CD4-positive, CD25-positive, alpha-beta regulatory T cell (primary cell): ENCODE data around the gene PRKG1. TPM values are rescaled to one million over a fixed set of nuclear protein-coding genes. Genes with fewer than 3 reads are reported as not detected.

ENCODE experiments used
- ATAC-seq, 2 donors: fragments of 150-1000 bp; cut with Tn5 transposase; one replicate each; pipeline ENCODE4 v1.10.0; 2021; ENCODE audit warnings: low read depth in 2 of 2, moderate number of reproducible peaks in 2 of 2, moderate library complexity in 1 of 2
- DNase-seq, 3 donors: peaks; one replicate each; pipeline versions ENCODE4 v3.0.0 to v3.0.0-alpha.2; 2012 to 2022; ENCODE audit warnings: mixed read lengths in 1 of 3
- H3K27ac ChIP-seq: one replicate; pipeline ENCODE4 v1.7.0; 2013; ENCODE audit warnings: mild to moderate bottlenecking, low read length; ENCODE audit not compliant: insufficient read depth, poor library complexity, severe bottlenecking
- H3K27me3 ChIP-seq: one replicate; pipeline ENCODE4 v1.7.0; 2013; ENCODE audit warnings: low read length; ENCODE audit not compliant: control insufficient read depth, insufficient read depth
- H3K36me3 ChIP-seq: one replicate; pipeline ENCODE4 v1.7.0; 2013; ENCODE audit warnings: mild to moderate bottlenecking, low read length, moderate library complexity; ENCODE audit not compliant: control insufficient read depth, insufficient read depth
- H3K4me1 ChIP-seq: 2 replicates; pipeline ENCODE4 v1.7.0; 2013; ENCODE audit warnings: mild to moderate bottlenecking, low read length; ENCODE audit not compliant: insufficient read depth, control insufficient read depth, poor library complexity, severe bottlenecking
- H3K4me3 ChIP-seq: one replicate; pipeline ENCODE4 v1.7.0; 2013; ENCODE audit warnings: low read depth, mild to moderate bottlenecking, low read length, moderate library complexity
- H3K9me3 ChIP-seq, 2 experiments: 1 replicate in 1 of 2; 2 replicates in 1 of 2; pipeline ENCODE4 v1.7.0; 2013; ENCODE audit warnings: low read length in 2 of 2, mild to moderate bottlenecking in 1 of 2, moderate library complexity in 1 of 2; ENCODE audit not compliant: control insufficient read depth in 2 of 2
- H3K27ac Mint-ChIP-seq, 3 donors: one replicate each; pipeline ENCODE4 v1.8.0; 2020 to 2022; ENCODE audit warnings: mild to moderate bottlenecking in 3 of 3, mixed read lengths in 3 of 3, moderate library complexity in 2 of 3
- H3K27me3 Mint-ChIP-seq: one replicate; pipeline ENCODE4 v1.8.0; 2022; ENCODE audit warnings: mild to moderate bottlenecking, mixed read lengths
- H3K36me3 Mint-ChIP-seq: one replicate; pipeline ENCODE4 v1.8.0; 2020; ENCODE audit warnings: mixed read lengths
- H3K4me1 Mint-ChIP-seq, 4 donors: one replicate each; pipeline ENCODE4 v1.8.0; 2020 to 2022; ENCODE audit warnings: mixed read lengths in 4 of 4, mild to moderate bottlenecking in 1 of 4
- H3K4me3 Mint-ChIP-seq, 4 donors: one replicate each; pipeline ENCODE4 v1.8.0; 2020 to 2022; ENCODE audit warnings: mild to moderate bottlenecking in 4 of 4, mixed read lengths in 4 of 4, moderate library complexity in 3 of 4
- H3K9me3 Mint-ChIP-seq, 7 donors: one replicate each; pipeline ENCODE4 v1.8.0; 2020 to 2022; ENCODE audit warnings: mixed read lengths in 7 of 7, mild to moderate bottlenecking in 3 of 7, moderate library complexity in 2 of 7
- polyA plus RNA-seq, 4 donors: library from polyadenylated mRNA; unstranded; fragments of 300-500 nt; fragmentation: Illumina TruSeq; gene quantifications; one replicate each; pipeline ENCODE4 v1.2.3, GENCODE V29; 2021
- total RNA-seq: library from RNA; stranded (reverse); gene quantifications from one replicate; pipeline ENCODE4 v1.2.3, GENCODE V29; 2022

Gene PRKG1
- total and polyA plus RNA-seq, 5 donors from 2014 or later, result 0.30 TPM; not detected in 4

DNA sequence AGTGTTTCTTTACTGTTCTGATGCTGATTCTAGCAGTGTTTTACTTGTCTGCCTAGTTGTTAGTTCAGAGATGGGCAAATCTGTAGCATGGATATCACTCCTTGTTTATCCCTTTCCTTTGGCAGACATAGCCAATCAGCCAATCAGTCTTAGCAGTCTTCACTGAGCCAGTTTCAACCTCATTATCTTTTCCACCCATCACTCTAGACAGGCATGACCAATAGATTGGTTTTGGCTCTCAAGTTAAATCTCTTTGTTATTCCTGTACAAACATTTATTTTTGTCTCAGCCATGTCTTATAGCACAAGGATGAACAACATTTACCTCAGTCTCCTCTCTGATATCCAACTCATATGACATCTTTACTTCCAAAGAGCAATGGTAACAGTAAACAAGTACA lies 109.5 kb downstream of the PRKG1 start:
- Histone ChIP-seq H3K9me3 (no peaks in the 10 kb centered on the region), H3K4me3 (no peak overlapping the region), H3K36me3 (no peaks in the 10 kb centered on the region), H3K27ac (no peak overlapping the region), H3K27me3 (no peaks in the 10 kb centered on the region), H3K4me1 (no peaks in the 10 kb centered on the region)
- Mint-ChIP-seq H3K27ac (no peak overlapping the region), H3K4me1 (no peaks in the 10 kb centered on the region), H3K9me3 (no peaks in the 10 kb centered on the region), H3K36me3 (no peaks in the 10 kb centered on the region), H3K4me3 (no peak overlapping the region), H3K27me3 (no peaks in the 10 kb centered on the region)
- ATAC-seq, result no peak
- DNase-seq, result no peak

DNA sequence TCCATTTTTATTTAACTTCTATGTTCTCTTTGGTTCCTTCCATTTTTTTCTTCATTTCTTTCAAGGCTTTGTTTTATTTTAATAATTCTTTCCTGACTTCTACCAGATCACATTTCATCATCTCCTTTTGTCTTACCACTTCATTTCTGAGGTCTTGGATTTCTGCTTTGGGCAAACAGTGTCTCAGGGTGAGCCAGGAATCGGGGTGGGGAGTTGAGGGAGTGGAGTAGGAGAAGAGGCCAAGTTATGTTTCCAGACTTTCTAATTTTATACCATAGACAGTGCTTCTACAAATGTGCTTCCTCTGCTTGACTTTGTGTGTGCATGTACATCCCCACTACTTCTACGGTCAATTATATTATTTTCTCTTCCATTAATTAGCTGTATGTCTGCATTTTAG lies 112.1 kb downstream of the PRKG1 start:
- no peak overlapping the region for H3K4me3 Mint-ChIP-seq
- no peak overlapping the region for H3K27ac Mint-ChIP-seq
- H3K27ac ChIP-seq, result no peak overlapping the region
- no peaks in the 10 kb centered on the region for H3K36me3 ChIP-seq
- no peak for ATAC-seq
- no peak for DNase-seq
- no peaks in the 10 kb centered on the region for H3K4me1 Mint-ChIP-seq
- no peaks in the 10 kb centered on the region for H3K27me3 ChIP-seq
- H3K4me3 ChIP-seq, result no peak overlapping the region
- no peaks in the 10 kb centered on the region for H3K9me3 Mint-ChIP-seq
- no peaks in the 10 kb centered on the region for H3K4me1 ChIP-seq
- H3K9me3 ChIP-seq, result no peaks in the 10 kb centered on the region
- no peaks in the 10 kb centered on the region for H3K36me3 Mint-ChIP-seq
- H3K27me3 Mint-ChIP-seq, result no peaks in the 10 kb centered on the region

DNA sequence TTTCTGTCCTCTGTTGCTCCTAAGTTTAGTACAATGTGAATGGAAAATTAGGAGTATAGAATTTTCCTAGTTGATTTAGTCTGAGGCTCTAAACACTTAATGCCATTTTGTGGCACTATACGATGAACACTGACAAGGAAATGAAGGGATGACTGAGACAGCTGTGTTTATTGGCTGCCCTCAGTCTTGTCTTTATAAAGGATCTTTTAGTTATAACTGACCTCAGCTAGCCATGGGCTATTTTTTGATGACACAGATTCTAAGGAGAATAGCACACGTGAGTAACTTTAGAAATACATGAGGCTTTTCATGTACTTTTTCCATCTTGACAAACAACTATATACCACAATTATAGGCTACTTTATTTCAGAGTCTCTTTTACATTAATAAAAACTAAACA lies 113.7 kb downstream of the PRKG1 start:
- H3K27ac Mint-ChIP-seq, result no peak overlapping the region
- H3K36me3 Mint-ChIP-seq, result no peaks in the 10 kb centered on the region
- DNase-seq, result no peak
- Histone ChIP-seq H3K9me3 (no peaks in the 10 kb centered on the region), H3K36me3 (no peaks in the 10 kb centered on the region), H3K4me3 (no peak overlapping the region), H3K27ac (no peak overlapping the region), H3K27me3 (no peaks in the 10 kb centered on the region), H3K4me1 (no peaks in the 10 kb centered on the region)
- no peak overlapping the region for H3K4me3 Mint-ChIP-seq
- H3K27me3 Mint-ChIP-seq, result no peaks in the 10 kb centered on the region
- no peaks in the 10 kb centered on the region for H3K4me1 Mint-ChIP-seq
- ATAC-seq, result no peak
- no peaks in the 10 kb centered on the region for H3K9me3 Mint-ChIP-seq

DNA sequence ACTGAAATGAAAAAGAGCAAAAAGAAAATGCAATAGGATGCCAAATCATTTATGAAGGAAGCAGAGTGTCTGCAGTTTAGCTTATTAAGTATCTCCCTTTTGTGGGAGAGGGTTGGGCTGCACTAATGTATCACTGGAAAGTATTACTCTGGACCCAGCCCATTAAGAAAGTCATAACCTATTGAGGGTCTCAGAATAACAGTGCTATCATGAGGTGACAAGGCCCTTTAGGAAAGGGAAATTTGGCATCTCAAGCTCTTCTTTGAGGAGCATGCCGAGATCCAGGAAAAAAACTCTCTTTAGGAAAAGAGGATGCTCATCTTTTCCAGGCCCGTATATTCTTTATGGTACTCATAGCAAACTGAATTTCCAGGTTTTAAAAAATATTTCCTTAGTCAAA lies 114.6 kb downstream of the PRKG1 start:
- no peaks in the 10 kb centered on the region for H3K36me3 ChIP-seq
- Mint-ChIP-seq H3K4me1 (no peaks in the 10 kb centered on the region), H3K27ac (no peak overlapping the region), H3K4me3 (no peak overlapping the region), H3K27me3 (no peaks in the 10 kb centered on the region), H3K9me3 (no peaks in the 10 kb centered on the region), H3K36me3 (no peaks in the 10 kb centered on the region)
- ATAC-seq (no peak), DNase-seq (no peak)
- H3K4me1 ChIP-seq, result no peaks in the 10 kb centered on the region
- H3K27ac ChIP-seq, result no peak overlapping the region
- H3K27me3 ChIP-seq, result no peaks in the 10 kb centered on the region
- no peaks in the 10 kb centered on the region for H3K9me3 ChIP-seq
- H3K4me3 ChIP-seq, result no peak overlapping the region

DNA sequence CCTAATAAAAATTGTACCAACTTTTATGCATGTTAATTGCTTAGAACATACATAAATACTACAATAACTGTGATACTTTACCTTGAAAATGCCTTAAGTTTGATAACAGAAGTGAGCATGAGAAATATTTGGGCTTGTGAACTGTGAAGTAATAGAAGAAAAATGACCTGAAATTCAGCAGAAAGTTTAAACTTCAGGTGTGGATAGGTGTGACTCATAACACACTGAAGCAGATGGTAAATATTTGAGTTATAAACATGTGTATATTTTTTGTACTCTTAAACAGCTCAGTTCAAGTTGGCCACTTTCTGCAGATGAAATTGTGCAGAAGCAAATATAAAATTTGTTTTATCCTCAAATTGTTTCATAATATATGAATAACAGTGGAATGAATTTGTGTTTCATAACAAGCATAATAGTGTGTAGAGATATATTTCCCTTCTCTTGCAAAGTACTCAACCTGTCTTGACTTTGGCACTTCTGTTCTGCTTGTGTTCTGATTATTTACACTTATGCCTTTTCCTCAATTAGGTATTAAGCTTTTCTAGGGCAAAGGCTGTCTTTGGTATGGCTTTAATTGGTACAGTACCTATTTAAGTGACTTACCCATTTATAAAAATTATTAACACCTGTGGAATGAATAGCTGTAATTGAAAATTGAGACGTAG lies 122.4 kb downstream of the PRKG1 start:
- Mint-ChIP-seq H3K9me3 (peaks cover 0 to 2% (median 0%) of the 10 kb centered on the region in 7 donors), H3K27ac (no peak overlapping the region), H3K36me3 (no peaks in the 10 kb centered on the region), H3K4me1 (no peaks in the 10 kb centered on the region), H3K4me3 (no peak overlapping the region), H3K27me3 (no peaks in the 10 kb centered on the region)
- no peaks in the 10 kb centered on the region for H3K9me3 ChIP-seq
- no peak overlapping the region for H3K4me3 ChIP-seq
- ATAC-seq (no peak), DNase-seq (no peak)
- no peak overlapping the region for H3K27ac ChIP-seq
- H3K27me3 ChIP-seq, result no peaks in the 10 kb centered on the region
- no peaks in the 10 kb centered on the region for H3K36me3 ChIP-seq
- no peaks in the 10 kb centered on the region for H3K4me1 ChIP-seq

DNA sequence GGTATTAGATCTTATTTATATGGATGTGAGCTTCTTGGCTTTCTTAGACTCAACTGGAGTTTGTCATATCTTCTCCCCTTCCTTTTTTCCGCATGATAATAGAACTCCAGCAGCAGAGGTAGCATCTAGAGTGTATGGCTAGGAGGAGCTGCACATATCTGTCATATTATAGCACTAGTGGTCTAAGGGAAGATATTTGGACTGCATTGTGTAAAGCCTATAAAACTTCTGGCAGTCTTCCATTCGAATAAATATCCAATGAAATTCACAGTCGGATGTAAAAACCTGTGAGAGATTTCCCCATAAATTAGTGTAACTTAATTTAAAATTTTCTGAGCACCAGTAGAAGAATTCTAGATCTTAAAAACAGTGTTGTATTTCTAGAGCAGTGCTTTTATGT lies 123.9 kb downstream of the PRKG1 start:
- Histone ChIP-seq H3K27ac (no peak overlapping the region), H3K36me3 (no peaks in the 10 kb centered on the region), H3K9me3 (no peaks in the 10 kb centered on the region), H3K4me3 (no peak overlapping the region), H3K27me3 (no peaks in the 10 kb centered on the region), H3K4me1 (no peaks in the 10 kb centered on the region)
- no peak overlapping the region for H3K4me3 Mint-ChIP-seq
- no peaks in the 10 kb centered on the region for H3K27me3 Mint-ChIP-seq
- no peak for ATAC-seq
- no peaks in the 10 kb centered on the region for H3K36me3 Mint-ChIP-seq
- no peak overlapping the region for H3K27ac Mint-ChIP-seq
- DNase-seq, result no peak
- H3K4me1 Mint-ChIP-seq, result no peaks in the 10 kb centered on the region
- H3K9me3 Mint-ChIP-seq, result peaks cover 0 to 2% (median 0%) of the 10 kb centered on the region in 7 donors

DNA sequence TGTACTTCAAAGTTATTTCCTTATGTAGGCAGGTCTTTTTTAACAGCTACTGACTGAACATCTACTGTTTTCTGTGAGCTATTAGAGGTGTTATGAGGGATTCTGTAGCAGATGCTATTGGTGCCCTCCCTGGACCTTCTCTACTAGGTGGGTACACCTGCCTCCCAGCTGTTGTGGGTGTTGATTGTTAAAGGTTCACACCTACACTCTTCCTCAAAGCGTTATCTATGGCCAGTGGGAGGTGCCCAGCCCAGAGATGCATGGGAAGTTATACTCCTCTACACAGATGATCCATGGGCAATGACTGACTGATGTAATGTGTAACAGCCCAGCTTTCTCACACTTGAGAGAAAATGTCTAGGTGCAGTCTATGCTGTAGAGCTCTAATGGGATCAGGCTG lies 127.7 kb downstream of the PRKG1 start:
- Histone ChIP-seq H3K36me3 (no peaks in the 10 kb centered on the region), H3K4me3 (no peak overlapping the region), H3K4me1 (no peaks in the 10 kb centered on the region), H3K9me3 (no peaks in the 10 kb centered on the region), H3K27ac (no peak overlapping the region), H3K27me3 (no peaks in the 10 kb centered on the region)
- DNase-seq, result no peak
- no peak for ATAC-seq
- H3K4me1 Mint-ChIP-seq, result no peaks in the 10 kb centered on the region
- H3K27me3 Mint-ChIP-seq, result no peaks in the 10 kb centered on the region
- H3K9me3 Mint-ChIP-seq, result peaks cover 0 to 2% (median 0%) of the 10 kb centered on the region in 7 donors
- H3K36me3 Mint-ChIP-seq, result no peaks in the 10 kb centered on the region
- no peak overlapping the region for H3K27ac Mint-ChIP-seq
- H3K4me3 Mint-ChIP-seq, result no peak overlapping the region

DNA sequence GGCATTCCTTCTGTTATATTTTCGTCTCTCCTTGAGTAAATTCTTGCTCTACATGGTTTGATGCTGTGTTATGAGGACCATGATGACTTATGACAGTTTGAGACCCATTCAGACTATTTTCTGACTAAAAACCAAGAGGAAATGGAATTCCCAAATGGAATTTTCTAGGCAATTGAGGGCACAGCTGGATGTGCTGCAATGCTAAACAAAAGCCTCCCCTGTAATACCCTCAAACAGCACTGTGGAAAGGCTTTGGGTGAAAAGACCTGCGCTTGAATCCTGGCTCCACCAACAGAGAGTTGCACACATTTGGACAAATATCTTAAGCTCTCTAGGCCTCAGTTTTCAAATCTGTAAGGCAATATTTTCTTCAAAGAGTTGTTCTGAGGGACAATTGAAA lies 129.1 kb downstream of the PRKG1 start:
- ATAC-seq (no peak), DNase-seq (no peak)
- no peaks in the 10 kb centered on the region for H3K36me3 ChIP-seq
- H3K27ac ChIP-seq, result no peak overlapping the region
- H3K4me1 ChIP-seq, result no peaks in the 10 kb centered on the region
- no peaks in the 10 kb centered on the region for H3K9me3 ChIP-seq
- H3K4me3 Mint-ChIP-seq, result no peak overlapping the region
- H3K27ac Mint-ChIP-seq, result no peak overlapping the region
- no peaks in the 10 kb centered on the region for H3K36me3 Mint-ChIP-seq
- H3K27me3 ChIP-seq, result no peaks in the 10 kb centered on the region
- no peaks in the 10 kb centered on the region for H3K27me3 Mint-ChIP-seq
- H3K4me1 Mint-ChIP-seq, result no peaks in the 10 kb centered on the region
- H3K4me3 ChIP-seq, result no peak overlapping the region
- peaks cover 0 to 1% (median 0%) of the 10 kb centered on the region in 7 donors for H3K9me3 Mint-ChIP-seq
